Measurements from ENCODE around the gene SLC36A4. TPM values are rescaled to one million over a fixed set of nuclear protein-coding genes. Genes with fewer than 3 reads are reported as not detected.

The SLC36A4 gene
- total and polyA plus RNA-seq, 2 experiments from 2014 or later = 26.2 to 56.8 TPM

- Histone ChIP-seq H3K36me3 (no peaks in the 10 kb centered on the region), H3K27ac (no peak overlapping the region), H3K27me3 (no peaks in the 10 kb centered on the region), H3K9me3 (ENCODE audit: low read depth) (no peaks in the 10 kb centered on the region), H3K4me3 (no peak overlapping the region), H3K4me1 (ENCODE audit: low read depth) (no peaks in the 10 kb centered on the region)
- DNase-seq (ENCODE audit: low read depth in 1 of 2, low spot score in 1 of 2) = no peak
- no peak for TF ChIP-seq CTCF (IDR thresholded peaks at IDR 0.05; ENCODE audit: low read depth, low read length)
These were observed 11.0 kb upstream of the SLC36A4 start for GRCh38 chr11:93208663-93209270.

- Histone ChIP-seq H3K9me3 (ENCODE audit: low read depth) (no peaks in the 10 kb centered on the region), H3K27ac (no peak overlapping the region), H3K4me3 (no peak overlapping the region), H3K36me3 (no peaks in the 10 kb centered on the region), H3K4me1 (ENCODE audit: low read depth) (no peaks in the 10 kb centered on the region), H3K27me3 (no peaks in the 10 kb centered on the region)
- DNase-seq (ENCODE audit: low read depth in 1 of 2, low spot score in 1 of 2) = no peak
- no peak for TF ChIP-seq CTCF (IDR thresholded peaks at IDR 0.05; ENCODE audit: low read depth, low read length)
These were observed 1.8 kb upstream of the SLC36A4 start for GRCh38 chr11:93199616-93200015.

- DNase-seq (ENCODE audit: low read depth in 1 of 2, low spot score in 1 of 2) = peak in 1 of 2 donors; percentile 43
- no peak for TF ChIP-seq CTCF (IDR thresholded peaks at IDR 0.05; ENCODE audit: low read depth, low read length)
- no peaks in the 10 kb centered on the region for H3K27me3 ChIP-seq
- peak overlapping the region; percentile 96 for H3K27ac ChIP-seq
- H3K4me1 ChIP-seq (ENCODE audit: low read depth) = no peaks in the 10 kb centered on the region
- no peaks in the 10 kb centered on the region for H3K36me3 ChIP-seq
- H3K4me3 ChIP-seq = peak overlapping the region; percentile 72
- no peaks in the 10 kb centered on the region for H3K9me3 ChIP-seq (ENCODE audit: low read depth)
These were observed 539 bp upstream of the SLC36A4 start for GRCh38 chr11:93198215-93198845.

- peak; percentile 44 for TF ChIP-seq CTCF (IDR thresholded peaks at IDR 0.05; ENCODE audit: low read depth, low read length)
- no peaks in the 10 kb centered on the region for H3K27me3 ChIP-seq
- peak overlapping the region; percentile 72 for H3K4me3 ChIP-seq
- peak overlapping the region; percentile 96 for H3K27ac ChIP-seq
- peaks cover 3% of the 10 kb centered on the region for H3K4me1 ChIP-seq (ENCODE audit: low read depth)
- DNase-seq (ENCODE audit: low read depth in 1 of 2, low spot score in 1 of 2) = no peak
- H3K36me3 ChIP-seq = no peaks in the 10 kb centered on the region
- no peaks in the 10 kb centered on the region for H3K9me3 ChIP-seq (ENCODE audit: low read depth)
These were observed 893 bp downstream of the SLC36A4 start for GRCh38 chr11:93196816-93197379.

GRCh38 chr11:93194673-93195291 lies 3.0 kb downstream of the SLC36A4 start:
- H3K27me3 ChIP-seq = no peaks in the 10 kb centered on the region
- no peak for TF ChIP-seq CTCF (IDR thresholded peaks at IDR 0.05; ENCODE audit: low read depth, low read length)
- H3K4me3 ChIP-seq = no peak overlapping the region
- H3K36me3 ChIP-seq = no peaks in the 10 kb centered on the region
- H3K4me1 ChIP-seq (ENCODE audit: low read depth) = peaks cover 3% of the 10 kb centered on the region
- H3K9me3 ChIP-seq (ENCODE audit: low read depth) = no peaks in the 10 kb centered on the region
- DNase-seq (ENCODE audit: low read depth in 1 of 2, low spot score in 1 of 2) = no peak
- H3K27ac ChIP-seq = peak overlapping the region; percentile 8

All from cardiac muscle cell (in vitro differentiated cells and primary cell).